SK-N-SH treated with all-trans-retinoic acid at 6 μM for 48 hours (cell line): ENCODE results near the gene FANCC.

ENCODE experiments used
- ATAC-seq: fragments of 200-7000 bp; cut with Tn5 transposase; 3 replicates; pipeline ENCODE4 v1.9.1; 2020; ENCODE audit warnings: mild to moderate bottlenecking, moderate library complexity
- ARNTL ChIP-seq: fragments of 450-650 bp; formaldehyde crosslinking; IDR thresholded peaks from 2 replicates; pipeline ENCODE4 v1.5.0; 2020; ENCODE audit warnings: low read depth, mild to moderate bottlenecking, moderate library complexity, borderline replicate concordance
- CSDC2 ChIP-seq: fragments of 250-450 bp; sonication (Bioruptor Pico); IDR thresholded peaks from 2 replicates; pipeline ENCODE4 v1.5.0; 2020; ENCODE audit warnings: mild to moderate bottlenecking, moderate library complexity
- CSRNP3 ChIP-seq: fragments of 250-450 bp; sonication (Bioruptor Pico); IDR thresholded peaks from 2 replicates; pipeline ENCODE4 v1.5.1; 2021; ENCODE audit warnings: mild to moderate bottlenecking, moderate library complexity
- ESRRG ChIP-seq: fragments of 250-450 bp; sonication (Bioruptor Pico); IDR thresholded peaks from 2 replicates; pipeline ENCODE4 v1.6.1; 2021; ENCODE audit warnings: mild to moderate bottlenecking
- GLIS3 ChIP-seq: fragments of 250-450 bp; sonication (Bioruptor Pico); IDR thresholded peaks from 2 replicates; pipeline ENCODE4 v1.5.0; 2020; ENCODE audit warnings: mild to moderate bottlenecking, moderate library complexity
- OSR1 ChIP-seq: fragments of 250-450 bp; sonication (Bioruptor Pico); IDR thresholded peaks from 2 replicates; pipeline ENCODE4 v1.8.0; 2022; ENCODE audit warnings: moderate library complexity, mild to moderate bottlenecking, inconsistent platforms
- PATZ1 ChIP-seq: fragments of 250-450 bp; sonication (Bioruptor Pico); IDR thresholded peaks from 2 replicates; pipeline ENCODE4 v1.8.0; 2020; ENCODE audit warnings: mild to moderate bottlenecking, moderate library complexity, borderline replicate concordance
- POU6F1 ChIP-seq: fragments of 250-450 bp; sonication (Bioruptor Pico); IDR thresholded peaks from 2 replicates; pipeline ENCODE4 v1.8.0; 2021; ENCODE audit warnings: low read depth, mild to moderate bottlenecking, moderate library complexity, borderline replicate concordance
- SNAI2 ChIP-seq: fragments of 250-450 bp; sonication (Bioruptor Pico); IDR thresholded peaks from 2 replicates; pipeline ENCODE4 v1.5.0; 2020; ENCODE audit warnings: mild to moderate bottlenecking, moderate library complexity
- TCF4 ChIP-seq: fragments of 250-450 bp; sonication (Bioruptor Pico); IDR thresholded peaks from 2 replicates; pipeline ENCODE4 v1.8.0; 2021; ENCODE audit warnings: mild to moderate bottlenecking, moderate library complexity, borderline replicate concordance
- TOX ChIP-seq: fragments of 250-450 bp; sonication (Bioruptor Pico); IDR thresholded peaks from 2 replicates; pipeline ENCODE4 v1.8.0; 2021; ENCODE audit warnings: mild to moderate bottlenecking, moderate library complexity, borderline replicate concordance
- TSHZ2 ChIP-seq: fragments of 250-450 bp; sonication (Bioruptor Pico); IDR thresholded peaks from 2 replicates; pipeline ENCODE4 v1.5.0; 2020; ENCODE audit warnings: mild to moderate bottlenecking, moderate library complexity
- ZC3H10 ChIP-seq: fragments of 250-450 bp; sonication (Bioruptor Pico); IDR thresholded peaks from 2 replicates; pipeline ENCODE4 v1.5.1; 2021; ENCODE audit warnings: mild to moderate bottlenecking, moderate library complexity
- ZFP3 ChIP-seq: fragments of 250-450 bp; sonication (Bioruptor Pico); IDR thresholded peaks from 2 replicates; pipeline ENCODE4 v1.5.0; 2020; ENCODE audit warnings: mild to moderate bottlenecking, moderate library complexity
- ZFP30 ChIP-seq: fragments of 450-650 bp; formaldehyde crosslinking; IDR thresholded peaks from 2 replicates; pipeline ENCODE4 v1.5.0; 2022; ENCODE audit warnings: mild to moderate bottlenecking, moderate library complexity
- ZNF565 ChIP-seq: fragments of 450-650 bp; formaldehyde crosslinking; conservative IDR thresholded peaks from 2 replicates; pipeline ENCODE4 v1.5.0; 2020; ENCODE audit warnings: low read depth, mild to moderate bottlenecking, moderate library complexity
- ZNF70 ChIP-seq: fragments of 450-650 bp; formaldehyde crosslinking; IDR thresholded peaks from 2 replicates; pipeline ENCODE4 v1.5.0; 2020; ENCODE audit warnings: mild to moderate bottlenecking, moderate library complexity
- ZNF8 ChIP-seq: fragments of 450-650 bp; formaldehyde crosslinking; IDR thresholded peaks from 2 replicates; pipeline ENCODE4 v1.5.0; 2020; ENCODE audit warnings: mild to moderate bottlenecking, moderate library complexity

FANCC gene

GRCh38 chr9:95185956-95186355 is 131.6 kb downstream of the FANCC start:
- TF ChIP-seq ZNF70 (CRISPR knock-in tag) (no peak), ZNF565 (CRISPR knock-in tag) (no peak), ZFP3 (CRISPR knock-in tag) (no peak)
- no peak for ATAC-seq

GRCh38 chr9:95182854-95183563 is 134.5 kb downstream of the FANCC start:
- no peak for ATAC-seq
- no peak for TF ChIP-seq ZC3H10 (CRISPR knock-in tag)
- TF ChIP-seq TCF4 (CRISPR knock-in tag), result no peak
- TF ChIP-seq TSHZ2 (CRISPR knock-in tag), result no peak
- TF ChIP-seq OSR1 (CRISPR knock-in tag), result no peak
- no peak for TF ChIP-seq ZFP30 (CRISPR knock-in tag)
- TF ChIP-seq SNAI2 (CRISPR knock-in tag), result no peak
- no peak for TF ChIP-seq ZNF70 (CRISPR knock-in tag)
- TF ChIP-seq POU6F1 (CRISPR knock-in tag), result no peak
- TF ChIP-seq CSRNP3 (CRISPR knock-in tag), result no peak
- TF ChIP-seq ZNF8 (CRISPR knock-in tag), result no peak
- TF ChIP-seq, all 23 proteins: peak for 0

GRCh38 chr9:95181835-95182234 is 135.7 kb downstream of the FANCC start:
- TF ChIP-seq CSDC2 (no peak), ESRRG (no peak), OSR1 (CRISPR knock-in tag) (no peak), CSRNP3 (CRISPR knock-in tag) (no peak), GLIS3 (no peak), ZFP30 (CRISPR knock-in tag) (no peak), TCF4 (CRISPR knock-in tag) (no peak), ARNTL (no peak), PATZ1 (CRISPR knock-in tag) (no peak), TOX (CRISPR knock-in tag) (no peak), ZNF8 (CRISPR knock-in tag) (no peak), SNAI2 (CRISPR knock-in tag) (no peak), ZFP3 (CRISPR knock-in tag) (no peak), POU6F1 (CRISPR knock-in tag) (no peak)

More at GRCh38 chr9:95181835-95182234, 135.7 kb downstream of the FANCC start:
- ATAC-seq, result no peak
